Vagina (tissue), 2 donors: Measurements from ENCODE around the gene DHPS.

Experiments
- POLR2A ChIP-seq, 2 donors: fragments of 450-650 bp; IDR thresholded peaks; one replicate each; pipeline ENCODE4 v1.6.1; 2017; ENCODE audit warnings: antibody characterized with exemption in 2 of 2, mild to moderate bottlenecking in 2 of 2, moderate library complexity in 2 of 2
- POLR2AphosphoS5 ChIP-seq, 2 donors: sonication (generic); formaldehyde crosslinking; IDR thresholded peaks; one replicate each; pipeline ENCODE4 v1.9.0; 2017; ENCODE audit warnings: antibody characterized with exemption in 2 of 2, mild to moderate bottlenecking in 2 of 2, low read depth in 1 of 2; ENCODE audit not compliant: insufficient read depth in 1 of 2
- TF ChIP-seq, protein P1 (sequence below), 3 experiments: fragments of 450-650 bp in 2 of 3; fragments of 200-600 bp in 1 of 3; sonication (generic) in 1 of 3; IDR thresholded peaks; one replicate each; pipeline ENCODE4 v1.5.1; 2017 to 2019; ENCODE audit warnings: antibody characterized with exemption in 3 of 3, mild to moderate bottlenecking in 2 of 3, moderate library complexity in 2 of 3

DNA sequence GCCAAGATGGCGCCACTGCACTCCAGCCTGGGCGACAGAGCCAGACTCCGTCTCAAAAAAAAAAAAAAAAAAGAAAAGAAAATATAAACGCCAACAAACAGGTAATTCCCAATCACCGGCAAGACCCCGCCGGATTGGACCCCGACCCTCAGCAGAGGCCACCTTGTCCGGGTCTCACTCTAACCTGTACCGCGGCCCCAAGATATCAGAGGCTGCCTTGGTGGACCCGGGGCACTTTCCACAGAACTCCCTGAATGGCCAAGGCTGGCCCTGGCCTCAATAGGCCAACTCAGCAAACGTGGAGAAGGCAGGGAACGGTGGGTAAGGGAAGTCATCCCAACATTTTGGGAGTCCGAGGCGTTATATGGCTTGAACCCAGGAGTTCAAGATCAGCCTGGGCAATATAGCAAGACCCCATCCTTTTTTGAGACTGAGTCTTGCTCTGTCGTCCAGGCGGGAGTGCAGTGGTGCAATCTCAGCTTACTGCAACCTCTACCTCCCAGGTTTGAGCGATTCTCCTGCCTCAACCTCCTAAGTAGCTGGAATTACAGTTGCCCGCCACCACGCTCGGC lies 43.0 kb downstream of the DHPS start:
- TF ChIP-seq, protein P1, sequence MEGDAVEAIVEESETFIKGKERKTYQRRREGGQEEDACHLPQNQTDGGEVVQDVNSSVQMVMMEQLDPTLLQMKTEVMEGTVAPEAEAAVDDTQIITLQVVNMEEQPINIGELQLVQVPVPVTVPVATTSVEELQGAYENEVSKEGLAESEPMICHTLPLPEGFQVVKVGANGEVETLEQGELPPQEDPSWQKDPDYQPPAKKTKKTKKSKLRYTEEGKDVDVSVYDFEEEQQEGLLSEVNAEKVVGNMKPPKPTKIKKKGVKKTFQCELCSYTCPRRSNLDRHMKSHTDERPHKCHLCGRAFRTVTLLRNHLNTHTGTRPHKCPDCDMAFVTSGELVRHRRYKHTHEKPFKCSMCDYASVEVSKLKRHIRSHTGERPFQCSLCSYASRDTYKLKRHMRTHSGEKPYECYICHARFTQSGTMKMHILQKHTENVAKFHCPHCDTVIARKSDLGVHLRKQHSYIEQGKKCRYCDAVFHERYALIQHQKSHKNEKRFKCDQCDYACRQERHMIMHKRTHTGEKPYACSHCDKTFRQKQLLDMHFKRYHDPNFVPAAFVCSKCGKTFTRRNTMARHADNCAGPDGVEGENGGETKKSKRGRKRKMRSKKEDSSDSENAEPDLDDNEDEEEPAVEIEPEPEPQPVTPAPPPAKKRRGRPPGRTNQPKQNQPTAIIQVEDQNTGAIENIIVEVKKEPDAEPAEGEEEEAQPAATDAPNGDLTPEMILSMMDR (IDR thresholded peaks at IDR 0.05), result no peak
- TF ChIP-seq POLR2A (IDR thresholded peaks at IDR 0.05) (no peak), POLR2AphosphoS5 (IDR thresholded peaks at IDR 0.05; ENCODE audit: insufficient read depth in 1 of 2, low read depth in 1 of 2) (no peak)
